Measurements from ENCODE around the gene PDE3A. TPM values are rescaled to one million over a fixed set of nuclear protein-coding genes. Genes with fewer than 3 reads are reported as not detected.

Gene PDE3A
- polyA plus RNA-seq, 1 of the 3 experiments (the other 2 are of a cell fraction) = 0.67 TPM

DNA sequence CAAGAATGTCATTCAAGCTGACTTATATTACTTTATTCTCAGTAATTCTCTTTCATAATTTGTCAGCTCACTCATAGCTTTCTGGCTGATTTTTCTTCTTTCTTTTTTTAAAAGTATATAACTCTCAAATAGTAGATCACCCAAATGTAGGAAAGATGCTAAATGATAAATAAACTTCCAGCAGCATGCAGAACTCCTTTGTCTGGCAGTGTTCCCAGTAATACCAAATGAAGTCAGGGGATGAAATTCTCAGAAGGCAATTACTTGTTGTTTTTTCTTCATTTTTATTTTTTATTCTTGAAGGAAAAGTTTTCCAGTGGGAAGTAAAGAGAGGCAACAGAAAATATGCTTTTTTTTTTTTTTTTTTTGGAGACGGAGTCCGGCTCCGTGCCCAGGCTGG is 193.5 kb downstream of the PDE3A start:
- H3F3A ChIP-seq (replicated peaks; ENCODE audit: insufficient read depth) = peaks cover 17% of the 10 kb centered on the region
- H3K9me3 ChIP-seq = no peaks in the 10 kb centered on the region
- no peaks in the 10 kb centered on the region; a peak in 1 of 4 replicates for H3K4me1 ChIP-seq (ENCODE audit: control insufficient read depth in 1 of 2, insufficient read depth in 2 of 2, low read depth in 1 of 2, low read length in 1 of 2)
- 96% methylated on average over 3 of the region's 3 CpGs for WGBS (ENCODE audit: low lambda C conversion rate)
- H4K20me1 ChIP-seq (ENCODE audit: insufficient read depth) = no peaks in the 10 kb centered on the region
- H3K27ac ChIP-seq (ENCODE audit: low read depth in 2 of 2, low read length in 1 of 2) = peak overlapping the region in 1 of 2 experiments; percentile 29; a peak in 1 of 4 replicates
- POLR2A ChIA-PET = no interaction called here
- no peak overlapping the region for H3K4me2 ChIP-seq
- DNase-seq = no peak
- no peak overlapping the region for H3K4me3 ChIP-seq (ENCODE audit: low read depth in 2 of 2, low read length in 1 of 2)
- CTCF ChIA-PET = interaction anchor here (1.3 to 2.8 kb wide), 3 partner anchors 13 kb away, joined by 3 to 12 read pairs (median 4); no protein-coding TSS in a partner anchor
- no peaks in the 10 kb centered on the region for H3K9me2 ChIP-seq
- peaks cover 4% of the 10 kb centered on the region; the same call in 1 of the 2 replicates for H3K79me2 ChIP-seq (ENCODE audit: insufficient read depth)
- no peaks in the 10 kb centered on the region for H3K27me3 ChIP-seq (ENCODE audit: insufficient read depth)
- H2AFZ ChIP-seq (ENCODE audit: low read depth) = no peak overlapping the region
- peaks cover 0 to 13% of the 10 kb centered on the region in 2 experiments for H3K36me3 ChIP-seq (replicated peaks in 1 of 2; ENCODE audit: control insufficient read depth in 1 of 2, insufficient read depth in 2 of 2, low read length in 1 of 2)
- H3K9ac ChIP-seq = no peak overlapping the region
- TF ChIP-seq, protein P1, sequence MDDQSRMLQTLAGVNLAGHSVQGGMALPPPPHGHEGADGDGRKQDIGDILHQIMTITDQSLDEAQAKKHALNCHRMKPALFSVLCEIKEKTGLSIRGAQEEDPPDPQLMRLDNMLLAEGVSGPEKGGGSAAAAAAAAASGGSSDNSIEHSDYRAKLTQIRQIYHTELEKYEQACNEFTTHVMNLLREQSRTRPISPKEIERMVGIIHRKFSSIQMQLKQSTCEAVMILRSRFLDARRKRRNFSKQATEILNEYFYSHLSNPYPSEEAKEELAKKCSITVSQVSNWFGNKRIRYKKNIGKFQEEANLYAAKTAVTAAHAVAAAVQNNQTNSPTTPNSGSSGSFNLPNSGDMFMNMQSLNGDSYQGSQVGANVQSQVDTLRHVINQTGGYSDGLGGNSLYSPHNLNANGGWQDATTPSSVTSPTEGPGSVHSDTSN (IDR thresholded peaks at IDR 0.05) = no peak
- TF ChIP-seq, protein P2, sequence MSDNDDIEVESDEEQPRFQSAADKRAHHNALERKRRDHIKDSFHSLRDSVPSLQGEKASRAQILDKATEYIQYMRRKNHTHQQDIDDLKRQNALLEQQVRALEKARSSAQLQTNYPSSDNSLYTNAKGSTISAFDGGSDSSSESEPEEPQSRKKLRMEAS (IDR thresholded peaks at IDR 0.05; ENCODE audit: low read depth) = no peak
- TF ChIP-seq, protein P3, sequence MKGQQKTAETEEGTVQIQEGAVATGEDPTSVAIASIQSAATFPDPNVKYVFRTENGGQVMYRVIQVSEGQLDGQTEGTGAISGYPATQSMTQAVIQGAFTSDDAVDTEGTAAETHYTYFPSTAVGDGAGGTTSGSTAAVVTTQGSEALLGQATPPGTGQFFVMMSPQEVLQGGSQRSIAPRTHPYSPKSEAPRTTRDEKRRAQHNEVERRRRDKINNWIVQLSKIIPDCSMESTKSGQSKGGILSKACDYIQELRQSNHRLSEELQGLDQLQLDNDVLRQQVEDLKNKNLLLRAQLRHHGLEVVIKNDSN (IDR thresholded peaks at IDR 0.05; ENCODE audit: borderline replicate concordance, low read depth) = no peak
- TF ChIP-seq TEAD4 (IDR thresholded peaks at IDR 0.05; ENCODE audit: borderline replicate concordance, insufficient read depth) (no peak), FOXJ3 (CRISPR knock-in tag; IDR thresholded peaks at IDR 0.05) (no peak), RFX5 (IDR thresholded peaks at IDR 0.05; ENCODE audit: low read length) (no peak), GABPA (IDR thresholded peaks at IDR 0.05; ENCODE audit: low read depth) (no peak), YY1 (IDR thresholded peaks at IDR 0.05; ENCODE audit: low read depth) (no peak), FOXM1 (IDR thresholded peaks at IDR 0.05; ENCODE audit: low read depth) (no peak), NRF1 (IDR thresholded peaks at IDR 0.05; ENCODE audit: low read depth, low read length) (no peak), POLR2AphosphoS5 (IDR thresholded peaks at IDR 0.05; ENCODE audit: low read depth, low read length) (no peak), JUND (IDR thresholded peaks at IDR 0.05) (no peak), SIN3A (IDR thresholded peaks at IDR 0.05; ENCODE audit: borderline replicate concordance, low read depth, low read length) (no peak), TAF1 (IDR thresholded peaks at IDR 0.05; ENCODE audit: borderline replicate concordance, low read depth, low read length) (no peak)
- TF ChIP-seq, protein P4, sequence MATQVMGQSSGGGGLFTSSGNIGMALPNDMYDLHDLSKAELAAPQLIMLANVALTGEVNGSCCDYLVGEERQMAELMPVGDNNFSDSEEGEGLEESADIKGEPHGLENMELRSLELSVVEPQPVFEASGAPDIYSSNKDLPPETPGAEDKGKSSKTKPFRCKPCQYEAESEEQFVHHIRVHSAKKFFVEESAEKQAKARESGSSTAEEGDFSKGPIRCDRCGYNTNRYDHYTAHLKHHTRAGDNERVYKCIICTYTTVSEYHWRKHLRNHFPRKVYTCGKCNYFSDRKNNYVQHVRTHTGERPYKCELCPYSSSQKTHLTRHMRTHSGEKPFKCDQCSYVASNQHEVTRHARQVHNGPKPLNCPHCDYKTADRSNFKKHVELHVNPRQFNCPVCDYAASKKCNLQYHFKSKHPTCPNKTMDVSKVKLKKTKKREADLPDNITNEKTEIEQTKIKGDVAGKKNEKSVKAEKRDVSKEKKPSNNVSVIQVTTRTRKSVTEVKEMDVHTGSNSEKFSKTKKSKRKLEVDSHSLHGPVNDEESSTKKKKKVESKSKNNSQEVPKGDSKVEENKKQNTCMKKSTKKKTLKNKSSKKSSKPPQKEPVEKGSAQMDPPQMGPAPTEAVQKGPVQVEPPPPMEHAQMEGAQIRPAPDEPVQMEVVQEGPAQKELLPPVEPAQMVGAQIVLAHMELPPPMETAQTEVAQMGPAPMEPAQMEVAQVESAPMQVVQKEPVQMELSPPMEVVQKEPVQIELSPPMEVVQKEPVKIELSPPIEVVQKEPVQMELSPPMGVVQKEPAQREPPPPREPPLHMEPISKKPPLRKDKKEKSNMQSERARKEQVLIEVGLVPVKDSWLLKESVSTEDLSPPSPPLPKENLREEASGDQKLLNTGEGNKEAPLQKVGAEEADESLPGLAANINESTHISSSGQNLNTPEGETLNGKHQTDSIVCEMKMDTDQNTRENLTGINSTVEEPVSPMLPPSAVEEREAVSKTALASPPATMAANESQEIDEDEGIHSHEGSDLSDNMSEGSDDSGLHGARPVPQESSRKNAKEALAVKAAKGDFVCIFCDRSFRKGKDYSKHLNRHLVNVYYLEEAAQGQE (IDR thresholded peaks at IDR 0.05; ENCODE audit: low read depth, low read length) = no peak

Measured in SK-N-SH (cell line).